GM23338 (cell line): ENCODE results near the gene CTDSPL. TPM values are rescaled to one million over a fixed set of nuclear protein-coding genes. Genes with fewer than 3 reads are reported as not detected.

Source experiments
- ATAC-seq: fragments of 200-7000 bp; cut with Tn5 transposase; 3 replicates; pipeline ENCODE4 v1.9.1; 2020
- DNase-seq: peaks from one replicate; pipeline ENCODE4 v3.0.0-alpha.2; 2015; ENCODE audit warnings: low spot score
- H2AFZ ChIP-seq: fragments of 200-600 bp; sonication (generic); 2 replicates; pipeline ENCODE4 v1.8.0; 2016; ENCODE audit warnings: antibody characterized with exemption, mild to moderate bottlenecking, moderate library complexity
- H3F3A ChIP-seq: fragments of 200-600 bp; sonication (generic); replicated peaks from 2 replicates; pipeline ENCODE4 v1.8.0; 2017; ENCODE audit warnings: antibody characterized with exemption, mixed run types, low read depth
- H3K27ac ChIP-seq: fragments of 200-600 bp; sonication (generic); 2 replicates; pipeline ENCODE4 v1.6.1; 2016; ENCODE audit warnings: low read depth
- H3K27me3 ChIP-seq: fragments of 200-600 bp; sonication (generic); 2 replicates; pipeline ENCODE4 v1.8.0; 2016; ENCODE audit warnings: mild to moderate bottlenecking, mixed run types, moderate library complexity; ENCODE audit not compliant: insufficient read depth
- H3K36me3 ChIP-seq: fragments of 200-600 bp; sonication (generic); 2 replicates; pipeline ENCODE4 v1.8.0; 2016; ENCODE audit warnings: mild to moderate bottlenecking; ENCODE audit not compliant: insufficient read depth
- H3K4me1 ChIP-seq: fragments of 200-600 bp; sonication (generic); 2 replicates; pipeline ENCODE4 v1.8.0; 2016; ENCODE audit warnings: mild to moderate bottlenecking, moderate library complexity; ENCODE audit not compliant: insufficient read depth
- H3K4me2 ChIP-seq: fragments of 200-600 bp; sonication (generic); 2 replicates; pipeline ENCODE4 v1.7.1; 2017; ENCODE audit warnings: mixed run types
- H3K4me3 ChIP-seq: fragments of 200-600 bp; sonication (generic); 2 replicates; pipeline ENCODE4 v1.6.1; 2016; ENCODE audit warnings: mixed run types
- H3K79me2 ChIP-seq: fragments of 200-600 bp; sonication (generic); replicated peaks from 2 replicates; pipeline ENCODE4 v1.8.0; 2017; ENCODE audit warnings: mild to moderate bottlenecking; ENCODE audit not compliant: insufficient read depth
- H3K9me2 ChIP-seq: fragments of 200-600 bp; sonication (generic); 2 replicates; pipeline ENCODE4 v1.8.0; 2017; ENCODE audit not compliant: insufficient read depth
- H4K20me1 ChIP-seq: fragments of 200-600 bp; sonication (generic); replicated peaks from 2 replicates; pipeline ENCODE4 v1.8.0; 2017; ENCODE audit warnings: mild to moderate bottlenecking; ENCODE audit not compliant: insufficient read depth
- H3K27ac Mint-ChIP-seq: 2 replicates; pipeline ENCODE4 v1.8.0; 2020; ENCODE audit warnings: inconsistent platforms, mild to moderate bottlenecking, moderate library complexity, mixed read lengths
- H3K27me3 Mint-ChIP-seq: 3 replicates; pipeline ENCODE4 v1.8.0; 2022; ENCODE audit warnings: low read depth, mild to moderate bottlenecking, moderate library complexity, mixed read lengths, inconsistent platforms; ENCODE audit not compliant: insufficient read depth, poor library complexity
- H3K36me3 Mint-ChIP-seq: 3 replicates; pipeline ENCODE4 v1.8.0; 2021; ENCODE audit warnings: low read depth, mild to moderate bottlenecking, inconsistent platforms, moderate library complexity, mixed read lengths
- H3K4me1 Mint-ChIP-seq: 3 replicates; pipeline ENCODE4 v1.8.0; 2020; ENCODE audit warnings: mild to moderate bottlenecking, inconsistent platforms, mixed read lengths
- H3K4me3 Mint-ChIP-seq: 3 replicates; pipeline ENCODE4 v1.8.0; 2021; ENCODE audit warnings: moderate library complexity, mild to moderate bottlenecking, inconsistent platforms, mixed read lengths
- H3K9me3 Mint-ChIP-seq: 3 replicates; pipeline ENCODE4 v1.8.0; 2020; ENCODE audit warnings: moderate library complexity, mild to moderate bottlenecking, inconsistent platforms, mixed read lengths
- CREB1 ChIP-seq: fragments of 250-450 bp; sonication (Bioruptor Pico); IDR thresholded peaks from 2 replicates; pipeline ENCODE4 v1.5.0; 2020; ENCODE audit warnings: low read depth, mild to moderate bottlenecking, moderate library complexity
- ETS1 ChIP-seq: IDR thresholded peaks from 2 replicates; pipeline ENCODE4 v1.6.1; 2016; ENCODE audit warnings: antibody characterized with exemption
- EZH2 ChIP-seq: fragments of 200-600 bp; sonication (generic); IDR thresholded peaks from one replicate; pipeline ENCODE4 v1.8.0; 2017; ENCODE audit warnings: antibody characterized with exemption, mild to moderate bottlenecking, low read depth; ENCODE audit not compliant: unreplicated experiment
- EZH2phosphoT487 ChIP-seq: fragments of 200-600 bp; sonication (generic); IDR thresholded peaks from one replicate; pipeline ENCODE4 v1.8.1; 2018; ENCODE audit warnings: antibody characterized with exemption; ENCODE audit not compliant: unreplicated experiment
- JUNB ChIP-seq: IDR thresholded peaks from one replicate; pipeline ENCODE4 v1.6.1; 2016; ENCODE audit warnings: antibody characterized with exemption; ENCODE audit not compliant: unreplicated experiment
- NANOG ChIP-seq: IDR thresholded peaks from 2 replicates; pipeline ENCODE4 v1.6.1; 2016; ENCODE audit warnings: antibody characterized with exemption, borderline replicate concordance
- POLR2AphosphoS5 ChIP-seq: IDR thresholded peaks from 2 replicates; pipeline ENCODE4 v1.6.1; 2016; ENCODE audit warnings: antibody characterized with exemption, low read depth
- STAT1 ChIP-seq: IDR thresholded peaks from one replicate; pipeline ENCODE4 v1.6.1; 2016; ENCODE audit warnings: antibody characterized with exemption; ENCODE audit not compliant: unreplicated experiment
- ZNF114 ChIP-seq: fragments of 250-450 bp; sonication (Bioruptor Pico); IDR thresholded peaks from 2 replicates; pipeline ENCODE4 v1.5.0; 2020; ENCODE audit warnings: mild to moderate bottlenecking, moderate library complexity
- ZNF331 ChIP-seq: fragments of 250-450 bp; sonication (Bioruptor Pico); IDR thresholded peaks from 2 replicates; pipeline ENCODE4 v1.5.0; 2020; ENCODE audit warnings: low read depth, mild to moderate bottlenecking, moderate library complexity
- polyA plus RNA-seq: library from polyadenylated mRNA; unstranded; fragments of >200 nt; fragmentation: Nextera tagmentation; extraction: Ambion mirVana; gene quantifications from 2 replicates; pipeline ENCODE4 v1.2.1, GENCODE V29; 2016
- total RNA-seq: library from RNA; depleted of rRNA; stranded (reverse); fragments of >200 nt; shearing (Covaris generic); gene quantifications from 2 replicates; pipeline ENCODE4 v1.2.3, GENCODE V29; 2014
- TF ChIP-seq, protein P1 (sequence below): IDR thresholded peaks from one replicate; pipeline ENCODE4 v1.6.1; 2018; ENCODE audit warnings: antibody characterized with exemption; ENCODE audit not compliant: unreplicated experiment
- TF ChIP-seq, protein P2 (sequence below): fragments of 250-450 bp; sonication (Bioruptor Pico); IDR thresholded peaks from 2 replicates; pipeline ENCODE4 v1.5.0; 2020; ENCODE audit warnings: mild to moderate bottlenecking, moderate library complexity

The CTDSPL gene
- total and polyA plus RNA-seq, 2 experiments from 2014 or later, result 23.2 to 42.0 TPM

- H3K4me3 Mint-ChIP-seq, result no peak overlapping the region
- Histone ChIP-seq H2AFZ (no peak overlapping the region), H3K9me2 (no peaks in the 10 kb centered on the region), H3K79me2 (no peaks in the 10 kb centered on the region), H4K20me1 (no peaks in the 10 kb centered on the region), H3K4me2 (no peak overlapping the region), H3K27ac (no peak overlapping the region), H3K4me1 (no peaks in the 10 kb centered on the region), H3K27me3 (no peaks in the 10 kb centered on the region), H3K4me3 (no peak overlapping the region), H3F3A (no peaks in the 10 kb centered on the region), H3K36me3 (no peaks in the 10 kb centered on the region)
- no peaks in the 10 kb centered on the region for H3K27me3 Mint-ChIP-seq
- DNase-seq (no peak), ATAC-seq (no peak)
- TF ChIP-seq ETS1 (no peak), ZNF114 (CRISPR knock-in tag) (no peak), JUNB (no peak), ZNF331 (CRISPR knock-in tag) (no peak), POLR2AphosphoS5 (no peak), NANOG (no peak), STAT1 (no peak), EZH2 (no peak), CREB1 (CRISPR knock-in tag) (no peak), EZH2phosphoT487 (no peak)
- TF ChIP-seq, protein P1, sequence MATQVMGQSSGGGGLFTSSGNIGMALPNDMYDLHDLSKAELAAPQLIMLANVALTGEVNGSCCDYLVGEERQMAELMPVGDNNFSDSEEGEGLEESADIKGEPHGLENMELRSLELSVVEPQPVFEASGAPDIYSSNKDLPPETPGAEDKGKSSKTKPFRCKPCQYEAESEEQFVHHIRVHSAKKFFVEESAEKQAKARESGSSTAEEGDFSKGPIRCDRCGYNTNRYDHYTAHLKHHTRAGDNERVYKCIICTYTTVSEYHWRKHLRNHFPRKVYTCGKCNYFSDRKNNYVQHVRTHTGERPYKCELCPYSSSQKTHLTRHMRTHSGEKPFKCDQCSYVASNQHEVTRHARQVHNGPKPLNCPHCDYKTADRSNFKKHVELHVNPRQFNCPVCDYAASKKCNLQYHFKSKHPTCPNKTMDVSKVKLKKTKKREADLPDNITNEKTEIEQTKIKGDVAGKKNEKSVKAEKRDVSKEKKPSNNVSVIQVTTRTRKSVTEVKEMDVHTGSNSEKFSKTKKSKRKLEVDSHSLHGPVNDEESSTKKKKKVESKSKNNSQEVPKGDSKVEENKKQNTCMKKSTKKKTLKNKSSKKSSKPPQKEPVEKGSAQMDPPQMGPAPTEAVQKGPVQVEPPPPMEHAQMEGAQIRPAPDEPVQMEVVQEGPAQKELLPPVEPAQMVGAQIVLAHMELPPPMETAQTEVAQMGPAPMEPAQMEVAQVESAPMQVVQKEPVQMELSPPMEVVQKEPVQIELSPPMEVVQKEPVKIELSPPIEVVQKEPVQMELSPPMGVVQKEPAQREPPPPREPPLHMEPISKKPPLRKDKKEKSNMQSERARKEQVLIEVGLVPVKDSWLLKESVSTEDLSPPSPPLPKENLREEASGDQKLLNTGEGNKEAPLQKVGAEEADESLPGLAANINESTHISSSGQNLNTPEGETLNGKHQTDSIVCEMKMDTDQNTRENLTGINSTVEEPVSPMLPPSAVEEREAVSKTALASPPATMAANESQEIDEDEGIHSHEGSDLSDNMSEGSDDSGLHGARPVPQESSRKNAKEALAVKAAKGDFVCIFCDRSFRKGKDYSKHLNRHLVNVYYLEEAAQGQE, result no peak
- TF ChIP-seq, protein P2, sequence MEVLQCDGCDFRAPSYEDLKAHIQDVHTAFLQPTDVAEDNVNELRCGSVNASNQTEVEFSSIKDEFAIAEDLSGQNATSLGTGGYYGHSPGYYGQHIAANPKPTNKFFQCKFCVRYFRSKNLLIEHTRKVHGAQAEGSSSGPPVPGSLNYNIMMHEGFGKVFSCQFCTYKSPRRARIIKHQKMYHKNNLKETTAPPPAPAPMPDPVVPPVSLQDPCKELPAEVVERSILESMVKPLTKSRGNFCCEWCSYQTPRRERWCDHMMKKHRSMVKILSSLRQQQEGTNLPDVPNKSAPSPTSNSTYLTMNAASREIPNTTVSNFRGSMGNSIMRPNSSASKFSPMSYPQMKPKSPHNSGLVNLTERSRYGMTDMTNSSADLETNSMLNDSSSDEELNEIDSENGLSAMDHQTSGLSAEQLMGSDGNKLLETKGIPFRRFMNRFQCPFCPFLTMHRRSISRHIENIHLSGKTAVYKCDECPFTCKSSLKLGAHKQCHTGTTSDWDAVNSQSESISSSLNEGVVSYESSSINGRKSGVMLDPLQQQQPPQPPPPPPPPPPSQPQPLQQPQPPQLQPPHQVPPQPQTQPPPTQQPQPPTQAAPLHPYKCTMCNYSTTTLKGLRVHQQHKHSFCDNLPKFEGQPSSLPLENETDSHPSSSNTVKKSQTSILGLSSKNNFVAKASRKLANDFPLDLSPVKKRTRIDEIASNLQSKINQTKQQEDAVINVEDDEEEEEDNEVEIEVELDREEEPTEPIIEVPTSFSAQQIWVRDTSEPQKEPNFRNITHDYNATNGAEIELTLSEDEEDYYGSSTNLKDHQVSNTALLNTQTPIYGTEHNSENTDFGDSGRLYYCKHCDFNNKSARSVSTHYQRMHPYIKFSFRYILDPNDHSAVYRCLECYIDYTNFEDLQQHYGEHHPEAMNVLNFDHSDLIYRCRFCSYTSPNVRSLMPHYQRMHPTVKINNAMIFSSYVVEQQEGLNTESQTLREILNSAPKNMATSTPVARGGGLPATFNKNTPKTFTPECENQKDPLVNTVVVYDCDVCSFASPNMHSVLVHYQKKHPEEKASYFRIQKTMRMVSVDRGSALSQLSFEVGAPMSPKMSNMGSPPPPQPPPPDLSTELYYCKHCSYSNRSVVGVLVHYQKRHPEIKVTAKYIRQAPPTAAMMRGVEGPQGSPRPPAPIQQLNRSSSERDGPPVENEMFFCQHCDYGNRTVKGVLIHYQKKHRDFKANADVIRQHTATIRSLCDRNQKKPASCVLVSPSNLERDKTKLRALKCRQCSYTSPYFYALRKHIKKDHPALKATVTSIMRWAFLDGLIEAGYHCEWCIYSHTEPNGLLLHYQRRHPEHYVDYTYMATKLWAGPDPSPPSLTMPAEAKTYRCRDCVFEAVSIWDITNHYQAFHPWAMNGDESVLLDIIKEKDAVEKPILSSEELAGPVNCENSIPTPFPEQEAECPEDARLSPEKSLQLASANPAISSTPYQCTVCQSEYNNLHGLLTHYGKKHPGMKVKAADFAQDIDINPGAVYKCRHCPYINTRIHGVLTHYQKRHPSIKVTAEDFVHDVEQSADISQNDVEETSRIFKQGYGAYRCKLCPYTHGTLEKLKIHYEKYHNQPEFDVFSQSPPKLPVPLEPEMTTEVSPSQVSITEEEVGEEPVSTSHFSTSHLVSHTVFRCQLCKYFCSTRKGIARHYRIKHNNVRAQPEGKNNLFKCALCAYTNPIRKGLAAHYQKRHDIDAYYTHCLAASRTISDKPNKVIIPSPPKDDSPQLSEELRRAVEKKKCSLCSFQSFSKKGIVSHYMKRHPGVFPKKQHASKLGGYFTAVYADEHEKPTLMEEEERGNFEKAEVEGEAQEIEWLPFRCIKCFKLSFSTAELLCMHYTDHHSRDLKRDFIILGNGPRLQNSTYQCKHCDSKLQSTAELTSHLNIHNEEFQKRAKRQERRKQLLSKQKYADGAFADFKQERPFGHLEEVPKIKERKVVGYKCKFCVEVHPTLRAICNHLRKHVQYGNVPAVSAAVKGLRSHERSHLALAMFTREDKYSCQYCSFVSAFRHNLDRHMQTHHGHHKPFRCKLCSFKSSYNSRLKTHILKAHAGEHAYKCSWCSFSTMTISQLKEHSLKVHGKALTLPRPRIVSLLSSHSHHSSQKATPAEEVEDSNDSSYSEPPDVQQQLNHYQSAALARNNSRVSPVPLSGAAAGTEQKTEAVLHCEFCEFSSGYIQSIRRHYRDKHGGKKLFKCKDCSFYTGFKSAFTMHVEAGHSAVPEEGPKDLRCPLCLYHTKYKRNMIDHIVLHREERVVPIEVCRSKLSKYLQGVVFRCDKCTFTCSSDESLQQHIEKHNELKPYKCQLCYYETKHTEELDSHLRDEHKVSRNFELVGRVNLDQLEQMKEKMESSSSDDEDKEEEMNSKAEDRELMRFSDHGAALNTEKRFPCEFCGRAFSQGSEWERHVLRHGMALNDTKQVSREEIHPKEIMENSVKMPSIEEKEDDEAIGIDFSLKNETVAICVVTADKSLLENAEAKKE (CRISPR knock-in tag), result no peak
- no peak overlapping the region for H3K27ac Mint-ChIP-seq
- no peaks in the 10 kb centered on the region for H3K36me3 Mint-ChIP-seq
- no peaks in the 10 kb centered on the region for H3K9me3 Mint-ChIP-seq
- no peaks in the 10 kb centered on the region for H3K4me1 Mint-ChIP-seq
Measured at GRCh38 chr3:37832480-37832879, 29.2 kb upstream of the CTDSPL start.
